Calu3 (cell line): Measurements from ENCODE around the gene TMIGD1. TPM values are rescaled to one million over a fixed set of nuclear protein-coding genes. Genes with fewer than 3 reads are reported as not detected.

ENCODE experiments used
- BruUV-seq: library from RNA; stranded (reverse); fragments of 400-500 nt; replicated peaks from 2 replicates; lab custom pipeline; 2021; lab: Mats Ljungman, UMichigan
- CTCF ChIA-PET: fragments of 300-600 bp; sonication (Branson Sonifier 250); formaldehyde crosslinking; loops from one replicate; lab custom pipeline; 2022; ENCODE audit warnings: antibody characterized with exemption; lab: Charles Lee
- DNase-seq: peaks from one replicate; pipeline ENCODE4 v3.0.0; 2022
- H3K27ac Mint-ChIP-seq: one replicate; pipeline ENCODE4 v1.8.0; 2022; ENCODE audit warnings: mixed read lengths; ENCODE audit not compliant: unreplicated experiment
- H3K27me3 Mint-ChIP-seq: one replicate; pipeline ENCODE4 v1.8.0; 2022; ENCODE audit warnings: mixed read lengths; ENCODE audit not compliant: unreplicated experiment
- H3K36me3 Mint-ChIP-seq: one replicate; pipeline ENCODE4 v1.8.0; 2022; ENCODE audit warnings: mild to moderate bottlenecking, moderate library complexity, mixed read lengths; ENCODE audit not compliant: insufficient read depth, unreplicated experiment
- H3K4me1 Mint-ChIP-seq: one replicate; pipeline ENCODE4 v1.8.0; 2022; ENCODE audit warnings: mild to moderate bottlenecking, low read depth, mixed read lengths; ENCODE audit not compliant: unreplicated experiment
- H3K4me3 Mint-ChIP-seq: one replicate; pipeline ENCODE4 v1.8.0; 2022; ENCODE audit warnings: mild to moderate bottlenecking, low read depth, moderate library complexity, mixed read lengths; ENCODE audit not compliant: unreplicated experiment
- H3K9me3 Mint-ChIP-seq: one replicate; pipeline ENCODE4 v1.8.0; 2022; ENCODE audit warnings: low read depth, mixed read lengths; ENCODE audit not compliant: unreplicated experiment
- intact Hi-C: fragments of 100-400 bp; cut with micrococcal nuclease; formaldehyde crosslinking; loops from one replicate; pipeline ENCODE4 v1.10.0; 2022; ENCODE audit not compliant: unreplicated experiment
- total RNA-seq: library from RNA; stranded (reverse); gene quantifications from 2 replicates; pipeline ENCODE4 v1.2.3, GENCODE V29; 2022
- TF ChIP-seq, protein P1 (sequence below): fragments of 200-600 bp; IDR thresholded peaks from one replicate; pipeline ENCODE4 v1.8.0; 2022; ENCODE audit warnings: antibody characterized with exemption; ENCODE audit not compliant: unreplicated experiment

Gene TMIGD1
- total RNA-seq, 1 experiment from 2014 or later: not detected

DNA sequence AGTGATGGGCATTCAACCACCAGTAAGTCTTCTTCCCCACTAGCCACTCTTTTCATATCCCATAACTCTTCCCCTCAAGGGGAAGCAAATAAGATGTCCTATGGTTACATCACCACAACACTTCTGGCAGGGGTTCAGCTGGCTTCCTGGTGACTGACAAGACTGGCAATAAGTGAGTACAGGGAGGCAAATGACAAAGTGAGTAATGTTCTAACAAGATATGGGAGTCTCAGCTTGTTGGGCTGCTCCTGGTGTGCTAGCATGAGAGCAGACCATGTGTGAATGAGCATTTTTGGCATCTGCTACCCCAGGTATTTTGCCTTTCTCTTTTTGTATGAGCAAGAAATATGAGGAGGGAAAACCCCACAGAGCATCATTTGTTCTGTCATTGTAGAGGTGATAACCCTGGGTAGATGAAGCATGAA, 9.9 kb downstream of the TMIGD1 start:
- intact Hi-C loops: no loop called here
- no TSS peak for BruUV-seq
- peak; percentile 21 for DNase-seq
- Mint-ChIP-seq H3K27me3 (peaks cover 8% of the 10 kb centered on the region), H3K27ac (peak overlapping the region; percentile 20), H3K9me3 (no peaks in the 10 kb centered on the region), H3K36me3 (no peaks in the 10 kb centered on the region), H3K4me3 (no peak overlapping the region), H3K4me1 (peaks cover 21% of the 10 kb centered on the region)
- CTCF ChIA-PET: interaction anchor here (1.0 kb wide), 1 partner anchor 11 kb away, joined by 7 read pairs; no protein-coding TSS in a partner anchor
- TF ChIP-seq, protein P1, sequence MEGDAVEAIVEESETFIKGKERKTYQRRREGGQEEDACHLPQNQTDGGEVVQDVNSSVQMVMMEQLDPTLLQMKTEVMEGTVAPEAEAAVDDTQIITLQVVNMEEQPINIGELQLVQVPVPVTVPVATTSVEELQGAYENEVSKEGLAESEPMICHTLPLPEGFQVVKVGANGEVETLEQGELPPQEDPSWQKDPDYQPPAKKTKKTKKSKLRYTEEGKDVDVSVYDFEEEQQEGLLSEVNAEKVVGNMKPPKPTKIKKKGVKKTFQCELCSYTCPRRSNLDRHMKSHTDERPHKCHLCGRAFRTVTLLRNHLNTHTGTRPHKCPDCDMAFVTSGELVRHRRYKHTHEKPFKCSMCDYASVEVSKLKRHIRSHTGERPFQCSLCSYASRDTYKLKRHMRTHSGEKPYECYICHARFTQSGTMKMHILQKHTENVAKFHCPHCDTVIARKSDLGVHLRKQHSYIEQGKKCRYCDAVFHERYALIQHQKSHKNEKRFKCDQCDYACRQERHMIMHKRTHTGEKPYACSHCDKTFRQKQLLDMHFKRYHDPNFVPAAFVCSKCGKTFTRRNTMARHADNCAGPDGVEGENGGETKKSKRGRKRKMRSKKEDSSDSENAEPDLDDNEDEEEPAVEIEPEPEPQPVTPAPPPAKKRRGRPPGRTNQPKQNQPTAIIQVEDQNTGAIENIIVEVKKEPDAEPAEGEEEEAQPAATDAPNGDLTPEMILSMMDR: no peak

DNA sequence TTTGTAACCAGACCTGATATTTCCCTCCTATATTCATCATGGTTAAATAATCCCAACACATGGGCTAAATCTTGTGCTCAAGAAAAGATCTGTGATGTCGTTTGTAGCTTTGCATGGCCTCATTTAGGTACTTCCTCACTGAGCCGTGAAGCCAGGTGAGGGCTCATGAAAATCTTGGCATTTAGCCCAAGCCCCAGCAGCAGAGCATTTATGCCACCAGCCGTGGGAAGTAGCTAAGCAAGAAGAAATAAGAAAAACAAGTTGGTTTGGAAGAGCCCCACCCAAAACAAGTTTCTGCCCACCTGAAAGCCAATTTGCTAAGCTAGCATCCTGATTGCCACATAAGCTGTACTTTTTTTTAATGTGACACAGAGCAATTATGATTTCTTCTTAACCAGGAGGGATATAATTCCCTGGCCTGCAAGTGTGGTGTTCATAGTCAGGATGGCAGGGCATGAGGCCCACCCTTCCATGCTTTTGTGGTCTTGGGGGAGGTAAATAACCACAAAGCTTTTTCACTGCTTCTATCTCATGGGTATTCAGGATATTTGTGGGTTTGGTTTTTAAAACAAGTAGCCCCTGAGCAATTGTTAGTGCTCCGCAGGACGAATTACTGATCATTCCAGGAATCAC, 10.5 kb downstream of the TMIGD1 start:
- H3K36me3 Mint-ChIP-seq: no peaks in the 10 kb centered on the region
- BruUV-seq: no TSS peak
- CTCF ChIA-PET: interaction anchor here (1.0 kb wide), 1 partner anchor 12 kb away, joined by 7 read pairs; no protein-coding TSS in a partner anchor
- peaks cover 21% of the 10 kb centered on the region for H3K4me1 Mint-ChIP-seq
- DNase-seq: peak; percentile 14
- H3K4me3 Mint-ChIP-seq: no peak overlapping the region
- intact Hi-C loops: no loop called here
- TF ChIP-seq, protein P1: no peak
- peak overlapping the region; percentile 20 for H3K27ac Mint-ChIP-seq
- H3K27me3 Mint-ChIP-seq: peaks cover 8% of the 10 kb centered on the region
- no peaks in the 10 kb centered on the region for H3K9me3 Mint-ChIP-seq

DNA sequence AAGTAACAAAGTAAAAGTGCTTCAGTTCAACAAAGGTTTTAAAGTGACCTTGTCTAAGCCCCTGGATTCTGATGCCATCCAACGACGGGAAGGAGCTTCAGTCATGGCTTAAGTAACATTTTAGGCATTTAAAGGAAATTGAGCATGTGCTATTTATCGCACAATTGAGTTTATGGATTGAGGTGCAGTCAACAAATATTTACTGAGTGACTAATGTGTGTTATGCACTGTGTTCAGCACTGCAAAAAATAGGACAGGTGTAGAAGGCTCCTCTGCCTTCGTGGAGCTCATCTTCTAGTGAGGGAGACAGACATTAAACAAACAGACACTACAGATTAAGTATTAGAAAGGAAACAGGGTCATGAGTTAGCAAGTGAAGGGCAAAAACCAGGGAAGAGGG, 12.5 kb downstream of the TMIGD1 start:
- TF ChIP-seq, protein P1: no peak

DNA sequence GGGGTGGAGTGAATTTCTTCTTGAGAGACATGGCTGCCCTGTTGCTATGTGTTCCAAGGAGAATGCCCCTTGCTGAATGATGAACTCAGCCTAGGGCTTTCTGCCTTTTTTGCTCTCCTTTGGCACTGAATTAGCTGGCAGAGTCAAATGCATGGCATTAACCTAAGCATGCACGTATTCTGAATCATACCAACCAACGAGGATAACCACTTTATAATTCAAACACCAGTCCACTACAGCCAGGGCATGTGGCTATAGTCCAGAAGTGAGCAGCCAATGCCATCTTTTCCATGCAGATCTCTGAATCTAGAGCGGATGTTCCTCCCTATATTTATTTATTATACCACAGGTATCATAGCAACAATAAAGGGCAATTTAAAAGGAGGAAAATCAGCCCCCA, 15.7 kb downstream of the TMIGD1 start:
- Mint-ChIP-seq H3K9me3 (no peaks in the 10 kb centered on the region), H3K4me3 (no peak overlapping the region), H3K36me3 (no peaks in the 10 kb centered on the region), H3K27me3 (no peaks in the 10 kb centered on the region), H3K27ac (no peak overlapping the region), H3K4me1 (peaks cover 11% of the 10 kb centered on the region)
- DNase-seq: no peak
- intact Hi-C loops: no loop called here
- BruUV-seq: no TSS peak
- TF ChIP-seq, protein P1: no peak
- CTCF ChIA-PET: no interaction called here

More for the DNA sequence above, 12.5 kb downstream of the TMIGD1 start:
- H3K4me1 Mint-ChIP-seq: peaks cover 21% of the 10 kb centered on the region
- no peak overlapping the region for H3K4me3 Mint-ChIP-seq
- H3K27me3 Mint-ChIP-seq: peaks cover 8% of the 10 kb centered on the region
- no peak for DNase-seq
- no peak overlapping the region for H3K27ac Mint-ChIP-seq
- CTCF ChIA-PET: no interaction called here
- no peaks in the 10 kb centered on the region for H3K36me3 Mint-ChIP-seq
- BruUV-seq: no TSS peak
- intact Hi-C loops: no loop called here
- no peaks in the 10 kb centered on the region for H3K9me3 Mint-ChIP-seq
